Measurements from ENCODE around the gene TBPL1.
"Not testable (repeated sequence)": the region's sequence is repeated elsewhere in the genome, so short reads cannot be mapped to it uniquely, and the experiment has no call there.

Gene TBPL1

GRCh38 chr6:133973109-133973971 lies 20.3 kb downstream of the TBPL1 start:
- DNase-seq (ENCODE audit: low read depth in 3 of 3): no peak

GRCh38 chr6:133977983-133978895 lies 25.2 kb downstream of the TBPL1 start:
- no peak for DNase-seq (ENCODE audit: low read depth in 3 of 3)

- DNase-seq (ENCODE audit: low read depth in 3 of 3): no peak
These were observed 25.8 kb downstream of the TBPL1 start for GRCh38 chr6:133978896-133979240.

GRCh38 chr6:133979269-133979963 lies 26.4 kb downstream of the TBPL1 start:
- not testable (repeated sequence) for DNase-seq (ENCODE audit: low read depth in 3 of 3)

GRCh38 chr6:133980168-133980567 lies 27.1 kb downstream of the TBPL1 start:
- no peak for DNase-seq (ENCODE audit: low read depth in 3 of 3)

- peak in 2 of 3 experiments; percentile 11 to 45 for DNase-seq (ENCODE audit: low read depth in 3 of 3)
These were observed 30.3 kb downstream of the TBPL1 start for GRCh38 chr6:133983099-133983939.

- no peak for DNase-seq (ENCODE audit: low read depth in 3 of 3)
These were observed 32.9 kb downstream of the TBPL1 start for GRCh38 chr6:133985970-133986369.

GRCh38 chr6:133986942-133987341 lies 33.9 kb downstream of the TBPL1 start:
- no peak for DNase-seq (ENCODE audit: low read depth in 3 of 3)

GRCh38 chr6:133989525-133989924 lies 36.5 kb downstream of the TBPL1 start:
- no peak for DNase-seq (ENCODE audit: low read depth in 3 of 3)

GRCh38 chr6:133990321-133990720 lies 37.3 kb downstream of the TBPL1 start:
- no peak for DNase-seq (ENCODE audit: low read depth in 3 of 3)

GRCh38 chr6:133991096-133991593 lies 38.1 kb downstream of the TBPL1 start:
- no peak for DNase-seq (ENCODE audit: low read depth in 3 of 3)

GRCh38 chr6:133992992-133993680 lies 40.1 kb downstream of the TBPL1 start:
- no peak for DNase-seq (ENCODE audit: low read depth in 3 of 3)

- no peak for DNase-seq (ENCODE audit: low read depth in 3 of 3)
These were observed 42.3 kb downstream of the TBPL1 start for GRCh38 chr6:133995296-133995695.

GRCh38 chr6:133995758-133996157 lies 42.7 kb downstream of the TBPL1 start:
- DNase-seq (ENCODE audit: low read depth in 3 of 3): no peak

- DNase-seq (ENCODE audit: low read depth in 3 of 3): no peak
These were observed 44.2 kb downstream of the TBPL1 start for GRCh38 chr6:133997267-133997666.

GRCh38 chr6:133999305-133999704 lies 46.3 kb downstream of the TBPL1 start:
- DNase-seq (ENCODE audit: low read depth in 3 of 3): no peak

- no peak for DNase-seq (ENCODE audit: low read depth in 3 of 3)
These were observed 47.4 kb downstream of the TBPL1 start for GRCh38 chr6:134000443-134000842.

GRCh38 chr6:134002821-134003220 lies 49.8 kb downstream of the TBPL1 start:
- DNase-seq (ENCODE audit: low read depth in 3 of 3): no peak

GRCh38 chr6:134003542-134003951 lies 50.5 kb downstream of the TBPL1 start:
- DNase-seq (ENCODE audit: low read depth in 3 of 3): no peak

GRCh38 chr6:134004714-134005113 lies 51.7 kb downstream of the TBPL1 start:
- DNase-seq (ENCODE audit: low read depth in 3 of 3): no peak
